Nephron progenitor cell (in vitro differentiated cells): ENCODE data around the gene CLCNKB.

ENCODE experiments used
- DNase-seq: peaks from one replicate; pipeline ENCODE4 v3.0.0; 2021
- H3K27ac Mint-ChIP-seq: 2 replicates; pipeline ENCODE4 v1.8.0; 2021; ENCODE audit warnings: mild to moderate bottlenecking, moderate library complexity, mixed read lengths
- H3K27me3 Mint-ChIP-seq: 2 replicates; pipeline ENCODE4 v1.8.0; 2021; ENCODE audit warnings: mild to moderate bottlenecking, low read depth, mixed read lengths; ENCODE audit not compliant: poor library complexity
- H3K36me3 Mint-ChIP-seq: 2 replicates; pipeline ENCODE4 v1.8.0; 2021; ENCODE audit warnings: low read depth, mixed read lengths
- H3K4me1 Mint-ChIP-seq: 2 replicates; pipeline ENCODE4 v1.8.0; 2021; ENCODE audit warnings: mixed read lengths
- H3K4me3 Mint-ChIP-seq: 2 replicates; pipeline ENCODE4 v1.8.0; 2021; ENCODE audit warnings: mild to moderate bottlenecking, moderate library complexity, mixed read lengths
- H3K9me3 Mint-ChIP-seq: 2 replicates; pipeline ENCODE4 v1.8.0; 2021; ENCODE audit warnings: mild to moderate bottlenecking, moderate library complexity, mixed read lengths
- CTCF ChIP-seq: fragments of 200-600 bp; sonication (generic); IDR thresholded peaks from 2 replicates; pipeline ENCODE4 v1.5.0; 2021; ENCODE audit warnings: antibody characterized with exemption

CLCNKB gene

GRCh38 chr1:16081636-16082035 lies 38.1 kb downstream of the CLCNKB start:
- peaks cover 10% of the 10 kb centered on the region for H3K27me3 Mint-ChIP-seq
- no peaks in the 10 kb centered on the region for H3K36me3 Mint-ChIP-seq
- no peaks in the 10 kb centered on the region for H3K9me3 Mint-ChIP-seq
- DNase-seq = no peak
- H3K27ac Mint-ChIP-seq = no peak overlapping the region
- no peak for TF ChIP-seq CTCF
- peaks cover 23% of the 10 kb centered on the region for H3K4me1 Mint-ChIP-seq
- no peak overlapping the region for H3K4me3 Mint-ChIP-seq

GRCh38 chr1:16082283-16083038 lies 38.9 kb downstream of the CLCNKB start:
- DNase-seq = peak; percentile 81
- Mint-ChIP-seq H3K27ac (no peak overlapping the region), H3K36me3 (no peaks in the 10 kb centered on the region), H3K9me3 (no peaks in the 10 kb centered on the region), H3K4me3 (no peak overlapping the region), H3K4me1 (peaks cover 17% of the 10 kb centered on the region), H3K27me3 (peaks cover 3% of the 10 kb centered on the region)
- peak; percentile 85 for TF ChIP-seq CTCF

- Mint-ChIP-seq H3K36me3 (no peaks in the 10 kb centered on the region), H3K4me3 (no peak overlapping the region), H3K27ac (no peak overlapping the region), H3K9me3 (no peaks in the 10 kb centered on the region), H3K4me1 (peaks cover 20% of the 10 kb centered on the region), H3K27me3 (peaks cover 3% of the 10 kb centered on the region)
- no peak for TF ChIP-seq CTCF
- DNase-seq = no peak
Measured at GRCh38 chr1:16083486-16083885, 39.9 kb downstream of the CLCNKB start.

DNA sequence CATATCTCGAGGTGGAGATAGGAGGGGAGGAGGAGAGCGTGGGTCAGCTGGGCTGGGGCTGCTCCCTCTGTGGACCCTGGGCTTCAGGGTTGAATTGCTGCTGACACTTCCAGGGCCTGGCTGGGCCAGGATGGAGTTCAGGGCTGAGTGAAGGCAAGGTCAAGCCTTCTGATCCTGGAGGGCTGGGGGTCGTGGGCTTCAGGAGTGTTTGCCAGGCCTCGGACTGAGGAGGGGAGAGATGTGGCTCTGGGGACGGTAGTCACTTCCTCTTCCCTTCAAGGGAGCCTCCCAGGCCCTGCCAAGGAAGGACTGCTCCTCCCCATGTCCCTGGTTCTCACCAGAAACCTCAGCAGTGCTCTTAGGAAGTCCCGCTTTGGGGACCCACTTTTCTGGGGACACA lies 41.9 kb downstream of the CLCNKB start:
- Mint-ChIP-seq H3K27me3 (peaks cover 7% of the 10 kb centered on the region), H3K9me3 (no peaks in the 10 kb centered on the region), H3K4me3 (no peak overlapping the region), H3K4me1 (peaks cover 31% of the 10 kb centered on the region), H3K27ac (peak overlapping the region; percentile 92), H3K36me3 (no peaks in the 10 kb centered on the region)
- DNase-seq = no peak
- no peak for TF ChIP-seq CTCF

GRCh38 chr1:16087733-16088132 lies 44.2 kb downstream of the CLCNKB start:
- Mint-ChIP-seq H3K4me3 (no peak overlapping the region), H3K27ac (no peak overlapping the region), H3K4me1 (peaks cover 36% of the 10 kb centered on the region), H3K27me3 (peaks cover 7% of the 10 kb centered on the region), H3K9me3 (no peaks in the 10 kb centered on the region), H3K36me3 (no peaks in the 10 kb centered on the region)
- no peak for DNase-seq
- TF ChIP-seq CTCF = no peak

DNA sequence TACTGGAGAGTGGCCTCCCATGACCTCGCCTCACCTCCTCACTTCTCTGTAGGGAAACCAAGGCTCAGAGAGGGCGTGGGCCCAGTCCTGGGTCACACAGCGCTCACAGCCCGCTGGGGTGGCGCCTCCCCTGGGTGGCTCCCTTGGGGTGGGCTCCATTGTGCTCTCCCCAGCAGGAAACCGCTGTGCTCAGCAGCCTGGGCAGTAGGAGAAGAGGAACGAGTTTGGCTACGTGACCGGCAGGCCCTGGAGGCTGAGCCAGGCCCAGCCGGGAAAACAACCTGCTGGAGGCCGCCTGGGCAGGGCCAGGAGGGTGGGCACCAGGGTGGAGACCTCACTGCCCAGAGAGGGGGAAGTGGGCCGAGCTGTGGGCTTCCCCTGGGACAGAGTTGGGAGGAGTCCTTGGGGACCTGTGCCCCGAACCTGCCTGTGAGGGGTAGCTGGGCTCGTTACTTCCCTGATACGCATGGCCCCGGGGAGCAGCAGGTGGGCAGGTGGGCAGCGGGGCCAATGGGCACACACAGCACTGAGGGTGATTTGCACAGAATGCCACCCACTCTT lies 44.8 kb downstream of the CLCNKB start:
- Mint-ChIP-seq H3K4me1 (peaks cover 42% of the 10 kb centered on the region), H3K9me3 (no peaks in the 10 kb centered on the region), H3K4me3 (no peak overlapping the region), H3K27me3 (peaks cover 7% of the 10 kb centered on the region), H3K27ac (no peak overlapping the region), H3K36me3 (no peaks in the 10 kb centered on the region)
- no peak for DNase-seq
- TF ChIP-seq CTCF = no peak
